HEK293T (cell line): ENCODE data around the gene UQCRFS1.

ENCODE experiments used
- BHLHE40 ChIP-seq: fragments of 450-650 bp; IDR thresholded peaks from 2 replicates; pipeline ENCODE4 v1.6.1; 2016; ENCODE audit warnings: mild to moderate bottlenecking, moderate library complexity, borderline replicate concordance
- ELF4 ChIP-seq: fragments of 450-650 bp; IDR thresholded peaks from 2 replicates; pipeline ENCODE4 v1.6.1; 2017; ENCODE audit warnings: antibody characterized with exemption
- FOXA1 ChIP-seq: fragments of 450-650 bp; IDR thresholded peaks from 2 replicates; pipeline ENCODE4 v1.6.1; 2016; ENCODE audit warnings: mild to moderate bottlenecking
- FOXK2 ChIP-seq: fragments of 450-650 bp; IDR thresholded peaks from 2 replicates; pipeline ENCODE4 v1.6.1; 2016; ENCODE audit warnings: mild to moderate bottlenecking
- FOXM1 ChIP-seq: fragments of 450-650 bp; IDR thresholded peaks from 2 replicates; pipeline ENCODE4 v1.6.1; 2017; ENCODE audit warnings: mild to moderate bottlenecking, borderline replicate concordance
- HDGF ChIP-seq: fragments of 450-650 bp; IDR thresholded peaks from 2 replicates; pipeline ENCODE4 v1.6.1; 2017; ENCODE audit warnings: antibody characterized with exemption, borderline replicate concordance
- LEF1 ChIP-seq: fragments of 450-650 bp; IDR thresholded peaks from 2 replicates; pipeline ENCODE4 v1.6.1; 2017; ENCODE audit warnings: mild to moderate bottlenecking, borderline replicate concordance
- NFRKB ChIP-seq: fragments of 450-650 bp; IDR thresholded peaks from 2 replicates; pipeline ENCODE4 v1.6.1; 2016; ENCODE audit warnings: mild to moderate bottlenecking, moderate library complexity
- PKNOX1 ChIP-seq: fragments of 450-650 bp; IDR thresholded peaks from 2 replicates; pipeline ENCODE4 v1.6.1; 2016
- SP1 ChIP-seq: fragments of 450-650 bp; IDR thresholded peaks from 2 replicates; pipeline ENCODE4 v1.6.1; 2017
- SUZ12 ChIP-seq: fragments of 450-650 bp; IDR thresholded peaks from 2 replicates; pipeline ENCODE4 v1.6.1; 2016; ENCODE audit warnings: mild to moderate bottlenecking
- TARDBP ChIP-seq: fragments of 450-650 bp; IDR thresholded peaks from 2 replicates; pipeline ENCODE4 v1.6.1; 2016
- ZNF384 ChIP-seq: fragments of 450-650 bp; IDR thresholded peaks from 2 replicates; pipeline ENCODE4 v1.6.1; 2016

GRCh38 chr19:29259153-29259552, 46.2 kb upstream of the UQCRFS1 start:
- TF ChIP-seq SP1 (no peak), FOXK2 (no peak), LEF1 (no peak), NFRKB (no peak), TARDBP (no peak), ELF4 (no peak), ZNF384 (no peak), FOXA1 (no peak), HDGF (no peak), SUZ12 (no peak), FOXM1 (no peak), BHLHE40 (no peak), PKNOX1 (no peak)
